Spleen (tissue), 11 donors: Measurements from ENCODE around the gene ZNF277. TPM values are rescaled to one million over a fixed set of nuclear protein-coding genes. Genes with fewer than 3 reads are reported as not detected.

Experiments used
- DNase-seq: peaks from one replicate; pipeline ENCODE4 v3.0.0-alpha.2; 2020
- H3K27ac ChIP-seq, 8 donors: fragments of 200-600 bp; sonication (generic) in 7 of 8; 1 replicate in 4 of 8; 2 replicates in 4 of 8; pipeline versions ENCODE4 v1.5.0 to v1.8.0; 2016 to 2021; ENCODE audit warnings: inconsistent platforms in 4 of 8, mild to moderate bottlenecking in 4 of 8, moderate library complexity in 1 of 8
- H3K27me3 ChIP-seq, 7 donors: fragments of 200-600 bp; sonication (generic) in 6 of 7; replicated peaks in 1 of 7; 1 replicate in 4 of 7; 2 replicates in 3 of 7; pipeline versions ENCODE4 v1.5.0 to v1.8.0; 2016 to 2021; ENCODE audit warnings: inconsistent platforms in 3 of 7, mild to moderate bottlenecking in 1 of 7
- H3K36me3 ChIP-seq, 6 donors: fragments of 200-600 bp; sonication (generic) in 5 of 6; 1 replicate in 4 of 6; 2 replicates in 2 of 6; pipeline versions ENCODE4 v1.5.0 to v1.8.0; 2016 to 2021; ENCODE audit warnings: inconsistent platforms in 2 of 6
- H3K4me1 ChIP-seq, 6 donors: fragments of 200-600 bp; sonication (generic) in 5 of 6; 1 replicate in 3 of 6; 2 replicates in 3 of 6; pipeline versions ENCODE4 v1.5.0 to v1.8.0; 2016 to 2021; ENCODE audit warnings: inconsistent platforms in 3 of 6
- H3K4me3 ChIP-seq, 8 donors: fragments of 200-600 bp; sonication (generic) in 7 of 8; 1 replicate in 4 of 8; 2 replicates in 4 of 8; pipeline versions ENCODE4 v1.5.0 to v1.8.0; 2016 to 2021; ENCODE audit warnings: inconsistent platforms in 4 of 8, mild to moderate bottlenecking in 4 of 8, moderate library complexity in 2 of 8
- H3K9me3 ChIP-seq, 8 donors: fragments of 200-600 bp; sonication (generic) in 7 of 8; 1 replicate in 4 of 8; 2 replicates in 4 of 8; pipeline versions ENCODE4 v1.5.0 to v1.8.0; 2016 to 2021; ENCODE audit warnings: inconsistent platforms in 4 of 8
- CTCF ChIP-seq, 11 experiments: fragments of 200-600 bp in 7 of 11; fragments of 450-650 bp in 4 of 11; sonication (generic) in 4 of 11; IDR thresholded peaks in 8 of 11; conservative IDR thresholded peaks in 3 of 11; 1 replicate in 7 of 11; 2 replicates in 4 of 11; pipeline versions ENCODE4 v1.4.0 to v1.8.0; 2016 to 2021; ENCODE audit warnings: antibody characterized with exemption in 11 of 11, inconsistent platforms in 4 of 11, mild to moderate bottlenecking in 1 of 11
- POLR2A ChIP-seq, 3 donors: fragments of 450-650 bp; IDR thresholded peaks; one replicate each; pipeline ENCODE4 v1.5.1; 2017; ENCODE audit warnings: antibody characterized with exemption in 3 of 3, mild to moderate bottlenecking in 1 of 3
- POLR2AphosphoS5 ChIP-seq, 3 donors: sonication (generic); formaldehyde crosslinking; IDR thresholded peaks; one replicate each; pipeline ENCODE4 v1.5.1; 2017; ENCODE audit warnings: antibody characterized with exemption in 3 of 3
- WGBS, 5 donors: extraction: QIAGEN DNeasy Blood & Tissue Kit in 3 of 5; methylation state at CpG; one replicate each; pipeline versions ENCODE4 v1.1.5 to v1.1.7; 2013 to 2018; 5-methylcytosine and 5-hydroxymethylcytosine counted together
- intact Hi-C: fragments of 100-400 bp; cut with DNase I; formaldehyde crosslinking; loops from one replicate; pipeline ENCODE4 v1.15.0; 2023; ENCODE audit warnings: low total_unique reads
- polyA plus RNA-seq, 3 donors: library from polyadenylated mRNA; stranded (reverse); fragments of 200-250 nt; gene quantifications; one replicate each; pipeline ENCODE4 v1.2.1, GENCODE V29; 2013
- total RNA-seq, 7 donors: library from RNA; depleted of rRNA in 3 of 7; stranded (reverse); fragments of >200 nt in 3 of 7; fragmentation: NEBNext Ultra II Directional in 4 of 7; extraction: Animal tissue kit (Norgen Biotek cat#: 25700) in 4 of 7; gene quantifications; one replicate each; pipeline versions ENCODE4 v1.1.0 to v1.2.1, GENCODE V29; 2016 to 2021
- donor health status: healthy with polysubstance abuse.
- donor health status: DM: no; HTN: no; CAD: no; lungs with moderate emphysema.
- donor health status: DM: no; HTN: no; CAD: no.
- donor health status: Bipolar disorder and iron deficiency.
- donor health status: healthy.
- donor health status: DM: no; HTN: no; CAD: no.
- donor health status: DM: yes; HTN: yes; CAD: no.

The ZNF277 gene
- total and polyA plus RNA-seq, 10 donors = 14.5 to 36.1 (median 19.6) TPM

- no peak for TF ChIP-seq POLR2A (IDR thresholded peaks at IDR 0.05)
- no peak for TF ChIP-seq POLR2AphosphoS5 (IDR thresholded peaks at IDR 0.05)
- no peak for TF ChIP-seq CTCF (IDR thresholded peaks at IDR 0.05 in 8 of 11, conservative IDR thresholded peaks at IDR 0.05 in 3 of 11)
- no peaks in the 10 kb centered on the region for H3K36me3 ChIP-seq
- H3K9me3 ChIP-seq = no peaks in the 10 kb centered on the region
- H3K4me3 ChIP-seq = no peak overlapping the region
- no peak for DNase-seq
- no peaks in the 10 kb centered on the region for H3K27me3 ChIP-seq
- H3K4me1 ChIP-seq = no peaks in the 10 kb centered on the region
- WGBS, 5 donors = 90 to 98% (median 92%) methylated on average over 3 of the region's 3 CpGs
- intact Hi-C loops = no loop called here
- H3K27ac ChIP-seq = no peak overlapping the region
These were observed 18.2 kb upstream of the ZNF277 start for GRCh38 chr7:112188257-112188656.

- H3K9me3 ChIP-seq = peaks cover 0 to 5% (median 0%) of the 10 kb centered on the region in 8 donors
- 90 to 97% (median 95%) methylated on average over 5 of the region's 5 CpGs for WGBS, 5 donors
- DNase-seq = no peak
- no peak overlapping the region for H3K4me3 ChIP-seq
- intact Hi-C loops = no loop called here
- no peaks in the 10 kb centered on the region for H3K4me1 ChIP-seq
- H3K27me3 ChIP-seq = no peaks in the 10 kb centered on the region
- TF ChIP-seq CTCF (IDR thresholded peaks at IDR 0.05 in 8 of 11, conservative IDR thresholded peaks at IDR 0.05 in 3 of 11) (no peak), POLR2AphosphoS5 (IDR thresholded peaks at IDR 0.05) (no peak), POLR2A (IDR thresholded peaks at IDR 0.05) (no peak)
- no peak overlapping the region for H3K27ac ChIP-seq
- H3K36me3 ChIP-seq = no peaks in the 10 kb centered on the region
These were observed 16.8 kb upstream of the ZNF277 start for GRCh38 chr7:112189691-112190090.

- no peak for TF ChIP-seq POLR2AphosphoS5 (IDR thresholded peaks at IDR 0.05)
- TF ChIP-seq CTCF (IDR thresholded peaks at IDR 0.05 in 8 of 11, conservative IDR thresholded peaks at IDR 0.05 in 3 of 11) = no peak
- no peak for TF ChIP-seq POLR2A (IDR thresholded peaks at IDR 0.05)
- no peak for DNase-seq
- Histone ChIP-seq H3K27ac (no peak overlapping the region), H3K4me3 (no peak overlapping the region), H3K27me3 (no peaks in the 10 kb centered on the region), H3K4me1 (no peaks in the 10 kb centered on the region), H3K9me3 (peaks cover 0 to 5% (median 0%) of the 10 kb centered on the region in 8 donors), H3K36me3 (no peaks in the 10 kb centered on the region)
- WGBS, 5 donors = 81 to 94% (median 92%) methylated on average over 2 of the region's 2 CpGs
- intact Hi-C loops = no loop called here
These were observed 16.4 kb upstream of the ZNF277 start for GRCh38 chr7:112190120-112190519.

GRCh38 chr7:112192236-112193154 is 14.0 kb upstream of the ZNF277 start:
- 51 to 66% (median 61%) methylated on average over 4 of the region's 4 CpGs for WGBS, 5 donors
- peaks cover 0 to 13% (median 0%) of the 10 kb centered on the region in 7 donors for H3K27me3 ChIP-seq
- no peak overlapping the region for H3K4me3 ChIP-seq
- DNase-seq = no peak
- H3K9me3 ChIP-seq = peaks cover 0 to 5% (median 0%) of the 10 kb centered on the region in 8 donors
- H3K4me1 ChIP-seq = no peaks in the 10 kb centered on the region
- H3K36me3 ChIP-seq = no peaks in the 10 kb centered on the region
- TF ChIP-seq POLR2A (IDR thresholded peaks at IDR 0.05) (no peak), POLR2AphosphoS5 (IDR thresholded peaks at IDR 0.05) (no peak), CTCF (IDR thresholded peaks at IDR 0.05 in 8 of 11, conservative IDR thresholded peaks at IDR 0.05 in 3 of 11) (no peak)
- intact Hi-C loops = no loop called here
- no peak overlapping the region for H3K27ac ChIP-seq
